Gastroesophageal sphincter (tissue), 3 donors: ENCODE measurements around the gene CACNA1C.

Source experiments
- EP300 ChIP-seq: sonication (generic); formaldehyde crosslinking; IDR thresholded peaks from one replicate; pipeline ENCODE4 v1.6.1; 2017; ENCODE audit warnings: antibody characterized with exemption, mild to moderate bottlenecking
- POLR2A ChIP-seq, 2 donors: fragments of 450-650 bp; IDR thresholded peaks; one replicate each; pipeline ENCODE4 v1.6.1; 2017; ENCODE audit warnings: antibody characterized with exemption in 2 of 2, mild to moderate bottlenecking in 2 of 2, moderate library complexity in 1 of 2
- POLR2AphosphoS5 ChIP-seq: sonication (generic); formaldehyde crosslinking; IDR thresholded peaks from one replicate; pipeline ENCODE4 v1.6.1; 2017; ENCODE audit warnings: antibody characterized with exemption
- TF ChIP-seq, protein P1 (sequence below), 4 experiments: fragments of 200-600 bp in 2 of 4; fragments of 450-650 bp in 2 of 4; sonication (generic) in 1 of 4; IDR thresholded peaks; one replicate each; pipeline ENCODE4 v1.5.1; 2017 to 2019; ENCODE audit warnings: antibody characterized with exemption in 4 of 4, mild to moderate bottlenecking in 2 of 4, moderate library complexity in 2 of 4

GRCh38 chr12:2397356-2398045 lies 344.7 kb downstream of the CACNA1C start:
- TF ChIP-seq, protein P1, sequence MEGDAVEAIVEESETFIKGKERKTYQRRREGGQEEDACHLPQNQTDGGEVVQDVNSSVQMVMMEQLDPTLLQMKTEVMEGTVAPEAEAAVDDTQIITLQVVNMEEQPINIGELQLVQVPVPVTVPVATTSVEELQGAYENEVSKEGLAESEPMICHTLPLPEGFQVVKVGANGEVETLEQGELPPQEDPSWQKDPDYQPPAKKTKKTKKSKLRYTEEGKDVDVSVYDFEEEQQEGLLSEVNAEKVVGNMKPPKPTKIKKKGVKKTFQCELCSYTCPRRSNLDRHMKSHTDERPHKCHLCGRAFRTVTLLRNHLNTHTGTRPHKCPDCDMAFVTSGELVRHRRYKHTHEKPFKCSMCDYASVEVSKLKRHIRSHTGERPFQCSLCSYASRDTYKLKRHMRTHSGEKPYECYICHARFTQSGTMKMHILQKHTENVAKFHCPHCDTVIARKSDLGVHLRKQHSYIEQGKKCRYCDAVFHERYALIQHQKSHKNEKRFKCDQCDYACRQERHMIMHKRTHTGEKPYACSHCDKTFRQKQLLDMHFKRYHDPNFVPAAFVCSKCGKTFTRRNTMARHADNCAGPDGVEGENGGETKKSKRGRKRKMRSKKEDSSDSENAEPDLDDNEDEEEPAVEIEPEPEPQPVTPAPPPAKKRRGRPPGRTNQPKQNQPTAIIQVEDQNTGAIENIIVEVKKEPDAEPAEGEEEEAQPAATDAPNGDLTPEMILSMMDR (IDR thresholded peaks at IDR 0.05), result no peak
- TF ChIP-seq POLR2A (IDR thresholded peaks at IDR 0.05), result no peak
- no peak for TF ChIP-seq POLR2AphosphoS5
- TF ChIP-seq EP300, result no peak
